GM19468 (cell line): ENCODE measurements around the gene TMIGD3.
A peak's percentile ranks its signal among the peaks of the same experiment; 100 is the strongest.

Source experiments
- ATAC-seq: cut with Tn5 transposase; IDR thresholded peaks from one replicate; pipeline ENCODE4 v1.9.1; 2021; ENCODE audit warnings: mild to moderate bottlenecking, moderate library complexity, moderate number of reproducible peaks; ENCODE audit not compliant: unreplicated experiment; ENCODE audit errors: extremely low read depth

TMIGD3 gene

GRCh38 chr1:111450185-111450584, 53.2 kb downstream of the TMIGD3 start:
- ATAC-seq, result no peak

- no peak for ATAC-seq
Observed at GRCh38 chr1:111449703-111450017, 53.8 kb downstream of the TMIGD3 start.

- ATAC-seq, result peak; percentile 95
Observed at GRCh38 chr1:111448918-111449702, 54.3 kb downstream of the TMIGD3 start, which contains the start of the genes ATP5PB and WDR77. TSS of gene ATP5PB (plus strand) at chr1:111449464. CDS start at chr1:111449542, 78 bp downstream. TSS of gene WDR77 (minus strand) at chr1:111449256. CDS start at chr1:111449169, 87 bp downstream.

GRCh38 chr1:111448482-111448917, 54.9 kb downstream of the TMIGD3 start:
- ATAC-seq, result no peak

DNA sequence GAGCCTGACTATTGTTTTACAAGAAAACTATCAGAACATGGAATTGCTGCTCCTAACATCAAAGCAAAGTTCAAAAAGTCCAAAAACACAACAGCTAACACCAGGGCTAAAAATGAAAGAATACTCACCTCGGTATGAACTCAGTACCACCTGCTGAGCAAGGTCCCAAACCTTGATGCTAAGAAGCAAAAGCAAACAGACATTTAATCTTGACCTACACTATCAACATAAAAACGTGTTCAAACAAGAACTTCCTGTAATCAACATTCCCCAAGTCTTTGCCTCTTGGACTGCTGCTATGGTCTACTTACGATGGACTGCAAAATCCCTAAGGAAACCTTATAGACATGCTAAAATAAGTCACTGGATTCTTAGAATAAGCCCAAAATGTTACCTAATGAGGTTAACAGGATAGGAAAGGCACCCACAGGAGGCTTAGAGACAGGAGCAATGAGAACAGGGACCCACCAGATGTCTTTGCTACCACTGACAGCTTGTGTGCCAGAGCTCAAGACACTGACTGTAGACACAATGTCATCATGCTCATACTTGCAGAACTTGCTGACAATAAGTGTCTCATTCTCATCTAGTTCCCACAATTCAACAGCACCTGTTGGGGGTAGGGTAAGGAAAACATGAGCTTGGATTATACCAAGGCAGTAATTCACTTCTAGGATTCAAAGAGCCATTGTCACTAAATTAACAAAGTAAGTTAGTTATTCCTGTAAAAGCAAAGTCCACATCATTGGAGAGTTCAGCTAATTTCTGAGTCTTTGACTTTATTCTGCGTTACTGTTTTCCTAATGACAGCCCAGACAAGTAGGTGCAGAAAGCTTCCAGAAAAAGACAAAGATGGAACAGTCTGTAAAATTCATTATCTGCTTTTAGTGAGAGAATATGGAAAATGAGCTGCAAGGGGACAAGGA, 56.2 kb downstream of the TMIGD3 start:
- no peak for ATAC-seq

DNA sequence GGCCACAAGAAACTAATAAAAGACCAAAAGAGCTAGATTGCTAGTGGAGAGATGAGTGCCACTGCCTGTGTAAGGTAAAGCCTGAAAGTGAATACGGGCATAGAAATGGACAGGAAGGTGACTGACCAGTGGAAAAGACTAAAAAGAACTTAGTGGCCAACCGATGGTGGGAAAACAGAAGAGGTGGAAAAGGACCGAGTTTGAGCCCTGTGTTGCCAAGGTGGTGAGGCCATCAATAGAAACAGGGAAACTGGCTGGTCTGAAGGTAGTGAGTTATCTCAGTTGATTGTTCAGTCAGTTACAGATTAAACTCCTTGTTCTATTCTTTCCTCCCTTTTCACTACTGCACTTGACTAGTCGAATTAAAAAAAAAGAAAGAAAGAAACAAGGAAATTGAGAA, 56.9 kb downstream of the TMIGD3 start:
- no peak for ATAC-seq

DNA sequence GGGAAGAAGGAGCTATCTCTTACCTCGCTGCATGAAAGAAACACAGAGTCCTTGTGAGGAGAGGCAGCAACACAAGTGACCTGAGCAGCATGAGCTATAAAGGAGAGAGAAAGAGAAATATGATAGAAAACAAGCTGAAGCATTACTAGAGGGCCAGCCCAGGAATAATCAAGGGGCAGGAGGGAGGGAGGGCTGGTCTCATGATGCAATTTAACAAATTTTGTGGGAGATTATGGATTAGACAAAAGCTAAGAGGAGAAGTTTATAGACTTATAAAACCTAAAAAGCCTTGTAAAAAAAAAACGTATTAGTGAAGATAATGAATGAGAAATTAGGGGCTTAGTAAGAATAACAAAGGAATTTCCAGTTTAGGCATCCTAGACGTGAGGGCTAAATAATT, 59.4 kb downstream of the TMIGD3 start:
- ATAC-seq, result no peak

DNA sequence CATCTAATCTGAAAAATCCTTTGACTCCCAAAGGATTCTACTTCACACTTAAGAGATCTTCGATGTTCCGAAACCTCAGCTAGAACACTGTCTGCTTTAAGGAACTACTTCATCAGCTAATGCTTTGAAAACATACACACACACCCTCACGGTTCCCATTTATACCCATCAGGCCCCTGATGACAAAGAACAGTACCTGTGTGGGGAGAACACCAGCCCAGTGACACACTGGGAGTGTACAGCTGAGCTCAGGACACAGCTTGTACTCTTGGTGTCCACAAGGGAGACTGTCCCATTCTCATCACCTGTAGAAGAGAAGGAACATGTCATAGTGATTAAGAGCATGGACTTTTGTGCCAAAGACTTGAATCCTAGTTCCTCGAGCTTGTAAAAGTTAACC, 61.0 kb downstream of the TMIGD3 start:
- ATAC-seq, result no peak

DNA sequence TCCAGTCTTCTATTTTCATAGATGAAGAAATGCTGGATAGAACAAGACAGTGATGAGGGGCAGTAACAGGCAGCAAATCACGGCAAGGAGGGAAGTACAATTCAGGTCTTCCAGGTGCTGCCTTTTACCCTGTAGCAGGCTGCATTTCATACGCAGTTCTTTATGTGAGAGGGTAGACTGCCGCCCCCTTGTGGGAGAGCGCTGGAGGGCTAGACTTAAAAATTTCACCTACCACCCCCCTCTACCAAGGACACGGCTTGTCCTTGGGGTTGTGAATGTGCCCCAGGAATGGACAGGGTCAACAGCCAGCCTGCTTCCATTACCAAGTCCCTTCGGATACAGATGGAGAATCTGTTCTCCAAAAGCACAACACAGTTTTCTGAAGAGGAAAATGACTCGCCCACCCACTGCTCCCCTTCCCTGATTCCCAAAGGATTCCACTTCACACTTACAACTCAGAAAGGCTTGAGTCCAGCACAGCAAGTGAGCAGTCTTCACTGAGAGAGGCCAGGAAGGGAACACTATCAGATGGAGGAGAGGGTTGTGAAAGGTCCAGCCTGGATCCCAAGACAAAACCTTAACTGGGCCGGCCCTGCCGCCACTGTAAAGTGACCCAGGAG, 61.8 kb downstream of the TMIGD3 start:
- no peak for ATAC-seq

DNA sequence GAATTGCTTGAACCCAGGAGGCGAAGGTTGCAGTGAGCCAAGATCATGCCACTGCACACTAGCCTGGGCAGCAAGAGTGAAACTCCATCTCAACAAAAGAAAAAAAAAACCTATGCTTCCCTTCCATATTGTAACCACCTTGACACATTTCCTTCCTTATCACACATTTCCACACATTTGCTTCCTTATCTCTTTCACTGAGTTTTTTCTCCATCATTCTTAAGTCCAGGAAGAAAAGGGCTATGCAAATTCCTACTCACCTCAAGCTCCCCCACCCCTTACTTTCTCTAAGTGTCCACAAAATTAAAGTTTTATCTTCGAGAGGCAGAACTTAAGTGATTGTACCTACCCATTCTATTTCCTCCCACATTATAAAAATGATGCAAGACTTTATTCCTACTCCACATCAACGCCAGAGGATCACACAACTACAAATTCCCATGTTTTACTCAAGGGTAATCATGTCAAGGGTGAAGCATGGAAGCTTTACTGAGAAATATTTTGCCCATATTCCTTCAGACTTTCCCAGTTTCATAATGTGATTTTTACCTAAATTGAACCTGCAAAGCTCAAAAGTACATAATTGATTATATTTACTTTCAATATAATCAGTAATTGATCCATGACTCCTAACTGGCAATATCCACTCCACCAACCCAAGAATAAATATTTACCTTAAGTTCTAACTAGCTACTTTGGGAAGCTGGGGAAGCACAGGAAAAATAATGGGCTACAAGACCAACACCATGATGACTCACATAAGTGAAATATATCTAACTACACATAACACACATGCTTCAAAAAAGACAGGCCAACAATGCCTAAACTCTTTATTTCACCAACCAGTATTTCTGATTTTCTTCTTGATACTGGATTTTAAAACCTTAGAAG, 63.7 kb downstream of the TMIGD3 start:
- no peak for ATAC-seq

GRCh38 chr1:111436726-111437125, 66.7 kb downstream of the TMIGD3 start:
- ATAC-seq, result no peak
